ENCODE results near the gene MTAP. TPM values are rescaled to one million over a fixed set of nuclear protein-coding genes. Genes with fewer than 3 reads are reported as not detected.

MTAP gene
- total RNA-seq, 4 donors from 2014 or later: 23.2 to 31.4 (median 29.1) TPM

DNA sequence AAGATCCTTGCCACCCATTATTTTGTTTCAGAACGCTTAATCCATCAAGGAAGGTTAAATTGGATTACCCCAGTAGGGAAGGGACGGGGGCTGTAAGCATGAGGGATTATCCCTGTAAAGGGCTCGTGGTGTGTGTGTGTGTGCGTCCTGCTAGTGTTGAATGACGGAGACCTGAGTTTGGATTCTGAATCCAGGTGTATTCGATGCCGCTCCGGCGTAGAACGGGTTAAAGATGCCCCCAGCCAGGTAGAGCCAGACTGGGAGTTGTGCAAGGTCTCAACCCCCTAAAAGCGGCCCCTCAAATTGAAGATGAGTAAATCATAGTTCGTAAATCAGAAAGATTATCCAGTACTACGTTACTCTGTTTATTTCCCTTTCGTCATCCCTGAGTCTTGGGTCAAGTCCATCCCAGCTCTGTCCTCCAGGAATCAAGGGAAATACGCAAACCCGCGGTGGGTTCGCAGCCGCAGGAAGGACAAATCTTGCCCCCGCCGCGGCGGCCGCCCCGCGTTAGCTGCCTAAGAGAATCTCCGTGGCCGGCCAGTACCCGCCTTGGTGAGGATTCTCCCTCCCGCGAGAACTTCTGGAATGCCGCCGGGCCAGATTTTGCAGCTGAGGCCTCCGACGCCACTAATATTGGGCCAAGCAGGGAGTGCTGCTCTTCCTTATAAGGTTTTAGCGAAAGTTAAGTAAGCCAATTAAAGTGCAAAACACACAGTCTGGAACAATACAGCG is 586 bp upstream of the MTAP start:
- TF ChIP-seq EP300 (IDR thresholded peaks at IDR 0.05): no peak
- TF ChIP-seq POLR2A (IDR thresholded peaks at IDR 0.05): peak; percentile 11 to 20
- TF ChIP-seq, protein P1, sequence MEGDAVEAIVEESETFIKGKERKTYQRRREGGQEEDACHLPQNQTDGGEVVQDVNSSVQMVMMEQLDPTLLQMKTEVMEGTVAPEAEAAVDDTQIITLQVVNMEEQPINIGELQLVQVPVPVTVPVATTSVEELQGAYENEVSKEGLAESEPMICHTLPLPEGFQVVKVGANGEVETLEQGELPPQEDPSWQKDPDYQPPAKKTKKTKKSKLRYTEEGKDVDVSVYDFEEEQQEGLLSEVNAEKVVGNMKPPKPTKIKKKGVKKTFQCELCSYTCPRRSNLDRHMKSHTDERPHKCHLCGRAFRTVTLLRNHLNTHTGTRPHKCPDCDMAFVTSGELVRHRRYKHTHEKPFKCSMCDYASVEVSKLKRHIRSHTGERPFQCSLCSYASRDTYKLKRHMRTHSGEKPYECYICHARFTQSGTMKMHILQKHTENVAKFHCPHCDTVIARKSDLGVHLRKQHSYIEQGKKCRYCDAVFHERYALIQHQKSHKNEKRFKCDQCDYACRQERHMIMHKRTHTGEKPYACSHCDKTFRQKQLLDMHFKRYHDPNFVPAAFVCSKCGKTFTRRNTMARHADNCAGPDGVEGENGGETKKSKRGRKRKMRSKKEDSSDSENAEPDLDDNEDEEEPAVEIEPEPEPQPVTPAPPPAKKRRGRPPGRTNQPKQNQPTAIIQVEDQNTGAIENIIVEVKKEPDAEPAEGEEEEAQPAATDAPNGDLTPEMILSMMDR (IDR thresholded peaks at IDR 0.05): peak in 1 of 4 experiments; percentile 2
- peaks cover 0 to 46% (median 16%) of the 10 kb centered on the region in 3 donors for H3K4me1 ChIP-seq
- H3K4me3 ChIP-seq: peak overlapping the region; percentile 64 to 78
- peak; percentile 75 for ATAC-seq
- no peaks in the 10 kb centered on the region for H3K9me3 ChIP-seq
- WGBS, 2 donors (ENCODE audit: low coverage in 1 of 2): 5 to 6% methylated on average over 18 to 25 of the region's 37 CpGs
- peak overlapping the region; percentile 86 to 98 (median 92) for H3K27ac ChIP-seq
- peaks cover 13% of the 10 kb centered on the region for H3K27me3 ChIP-seq
- H3K36me3 ChIP-seq: no peaks in the 10 kb centered on the region

DNA sequence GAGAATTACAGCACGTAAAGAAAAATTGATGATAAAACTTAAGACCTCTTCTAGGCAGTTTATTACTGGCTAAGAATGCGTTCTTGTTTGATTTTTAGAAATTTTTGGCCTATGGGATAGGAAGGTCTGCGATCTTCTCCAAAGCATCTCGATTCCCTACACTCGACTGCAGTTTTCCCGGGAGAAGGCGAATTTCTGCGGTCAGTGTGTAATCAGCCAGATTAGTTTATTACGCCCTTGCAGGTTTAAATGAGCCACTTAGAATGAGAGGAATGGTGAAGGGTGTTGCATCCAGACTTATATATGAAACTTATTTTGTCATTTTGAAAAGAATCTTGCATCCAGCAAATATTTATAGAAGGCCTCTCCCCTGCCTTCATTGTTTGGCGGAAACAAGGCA is 1.2 kb downstream of the MTAP start:
- Histone ChIP-seq H3K4me1 (peaks cover 0 to 54% (median 16%) of the 10 kb centered on the region in 3 donors), H3K9me3 (no peaks in the 10 kb centered on the region), H3K36me3 (peaks cover 0 to 2% of the 10 kb centered on the region in 2 donors), H3K27me3 (no peaks in the 10 kb centered on the region), H3K27ac (peak overlapping the region; percentile 86 to 98 (median 92)), H3K4me3 (peak overlapping the region; percentile 64 to 78)
- ATAC-seq: no peak
- WGBS, 2 donors (ENCODE audit: low coverage in 1 of 2): 34 to 39% methylated on average over 9 to 10 of the region's 10 CpGs
- TF ChIP-seq, protein P1 (IDR thresholded peaks at IDR 0.05): no peak
- TF ChIP-seq EP300 (IDR thresholded peaks at IDR 0.05): no peak
- no peak for TF ChIP-seq POLR2A (IDR thresholded peaks at IDR 0.05)
- TF ChIP-seq POLR2AphosphoS5 (IDR thresholded peaks at IDR 0.05): no peak

DNA sequence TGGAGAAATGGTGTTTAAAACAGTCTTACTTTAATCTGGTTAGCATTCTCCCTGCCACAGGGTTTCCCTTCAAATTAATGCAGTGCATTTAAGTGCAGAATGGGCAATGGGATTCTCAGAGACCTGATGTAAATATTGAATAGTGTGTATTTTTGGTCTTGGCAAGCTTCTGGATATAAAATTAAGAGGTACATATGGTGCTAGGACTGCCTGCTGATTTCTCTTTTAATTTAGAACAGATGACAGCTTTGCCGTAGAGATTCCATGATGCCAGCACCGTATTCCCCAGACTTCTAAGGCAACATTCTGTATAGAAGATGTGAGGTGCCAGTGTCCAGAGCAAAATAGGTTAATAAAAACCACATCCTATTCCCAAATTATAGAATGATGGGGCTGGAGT is 1.9 kb downstream of the MTAP start:
- H3K4me3 ChIP-seq: no peak overlapping the region
- ATAC-seq: no peak
- H3K4me1 ChIP-seq: peaks cover 0 to 54% (median 16%) of the 10 kb centered on the region in 3 donors
- no peaks in the 10 kb centered on the region for H3K9me3 ChIP-seq
- WGBS, 2 donors (ENCODE audit: low coverage in 1 of 2): 80 to 86% methylated on average over 1 to 2 of the region's 2 CpGs
- H3K27ac ChIP-seq: no peak overlapping the region
- no peak for TF ChIP-seq POLR2AphosphoS5 (IDR thresholded peaks at IDR 0.05)
- TF ChIP-seq, protein P1 (IDR thresholded peaks at IDR 0.05): no peak
- TF ChIP-seq POLR2A (IDR thresholded peaks at IDR 0.05): no peak
- no peak for TF ChIP-seq EP300 (IDR thresholded peaks at IDR 0.05)
- peaks cover 0 to 9% of the 10 kb centered on the region in 2 donors for H3K36me3 ChIP-seq
- H3K27me3 ChIP-seq: no peaks in the 10 kb centered on the region

DNA sequence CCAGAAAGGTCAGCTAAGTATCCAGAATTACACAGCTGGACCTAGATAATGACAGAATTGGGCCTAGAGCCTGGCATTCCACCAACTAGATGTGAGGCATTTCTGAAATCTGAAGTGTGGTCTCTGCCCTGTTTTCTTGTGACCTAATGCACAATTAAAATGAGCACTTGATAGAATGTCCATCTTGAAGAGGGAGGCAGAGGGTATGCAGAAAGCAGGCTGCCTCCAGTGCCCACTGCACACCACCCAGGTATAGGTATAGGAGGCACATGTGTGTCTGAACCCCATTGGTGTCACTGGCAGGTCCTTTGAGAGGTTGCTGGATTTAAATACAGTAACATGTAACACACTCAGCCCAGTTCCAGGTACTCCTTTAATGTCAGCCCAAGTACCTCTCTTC is 2.4 kb downstream of the MTAP start:
- peaks cover 0 to 58% (median 16%) of the 10 kb centered on the region in 3 donors for H3K4me1 ChIP-seq

More for the DNA sequence above, 2.4 kb downstream of the MTAP start:
- Histone ChIP-seq H3K36me3 (peaks cover 0 to 10% of the 10 kb centered on the region in 2 donors), H3K27ac (no peak overlapping the region), H3K4me3 (no peak overlapping the region), H3K9me3 (no peaks in the 10 kb centered on the region), H3K27me3 (no peaks in the 10 kb centered on the region)
- TF ChIP-seq POLR2AphosphoS5 (IDR thresholded peaks at IDR 0.05): no peak
- TF ChIP-seq EP300 (IDR thresholded peaks at IDR 0.05): no peak
- TF ChIP-seq, protein P1 (IDR thresholded peaks at IDR 0.05): no peak
- TF ChIP-seq POLR2A (IDR thresholded peaks at IDR 0.05): no peak
- no peak for ATAC-seq
